Pancreas (tissue), 10 donors: ENCODE data around the gene ACVR1C. TPM values are rescaled to one million over a fixed set of nuclear protein-coding genes. Genes with fewer than 3 reads are reported as not detected.

Experiments used
- ATAC-seq, 4 donors: fragments of 200-7000 bp; cut with Tn5 transposase; one replicate each; pipeline versions ENCODE4 v1.8.0 to v1.9.1; 2020; ENCODE audit warnings: mild to moderate bottlenecking in 4 of 4, moderate library complexity in 4 of 4
- DNase-seq, 6 donors: peaks; one replicate each; pipeline ENCODE4 v3.0.0-alpha.2; 2020
- FAIRE-seq: peaks from 2 replicates; lab custom pipeline; 2012; peaks lifted over from hg19 to GRCh38; lab: Jason Lieb, UNC
- H3K27ac ChIP-seq, 4 donors: fragments of 200-600 bp; sonication (generic); 1 replicate in 3 of 4; 2 replicates in 1 of 4; pipeline versions ENCODE4 v1.5.0 to v1.8.0; 2020
- H3K27me3 ChIP-seq, 4 donors: fragments of 200-600 bp; one replicate each; pipeline ENCODE4 v1.8.0; 2021
- H3K36me3 ChIP-seq, 3 donors: fragments of 200-600 bp; sonication (generic) in 1 of 3; one replicate each; pipeline versions ENCODE4 v1.5.0 to v1.8.0; 2020 to 2021
- H3K4me1 ChIP-seq, 3 donors: fragments of 200-600 bp; one replicate each; pipeline ENCODE4 v1.8.0; 2021
- H3K4me3 ChIP-seq, 4 donors: fragments of 200-600 bp; sonication (generic) in 2 of 4; one replicate each; pipeline versions ENCODE4 v1.5.0 to v1.8.0; 2020 to 2021
- H3K9me3 ChIP-seq, 4 donors: fragments of 200-600 bp; one replicate each; pipeline ENCODE4 v1.8.0; 2021
- WGBS, 2 donors: extraction: QIAGEN DNeasy Blood & Tissue Kit; methylation state at CpG; one replicate each; pipeline ENCODE4 v1.1.7; 2013; 5-methylcytosine and 5-hydroxymethylcytosine counted together
- intact Hi-C, 3 donors: fragments of 100-400 bp; cut with DNase I; formaldehyde crosslinking; loops; one replicate each; pipeline versions ENCODE4 v1.11.1 to v1.14.2; 2022
- polyA plus RNA-seq, 2 donors: library from polyadenylated mRNA; stranded (reverse); fragments of 200-250 nt; gene quantifications; one replicate each; pipeline ENCODE4 v1.2.3, GENCODE V29; 2013
- total RNA-seq, 6 donors: library from RNA; stranded (reverse); fragmentation: NEBNext Ultra II Directional in 4 of 6; extraction: Animal tissue kit (Norgen Biotek cat#: 25700) in 4 of 6; gene quantifications; one replicate each; pipeline versions ENCODE4 v1.2.1 to v1.2.4, GENCODE V29; 2021 to 2023
- TF ChIP-seq, protein P1 (sequence below), 4 donors: fragments of 200-600 bp; sonication (generic) in 3 of 4; IDR thresholded peaks; one replicate each; pipeline versions ENCODE4 v1.5.0 to v1.8.0; 2021; ENCODE audit warnings: antibody characterized with exemption in 4 of 4
- donor health status: healthy with polysubstance abuse.
- donor health status: DM: no; HTN: no; CAD: no; lungs with moderate emphysema.
- donor health status: DM: no; HTN: no; CAD: no.
- donor health status: control.
- donor health status: control.
- donor health status: Bipolar disorder and iron deficiency.
- donor health status: DM: yes; HTN: yes; CAD: no.
- donor health status: DM: no; HTN: no; CAD: no.
- donor health status: DM: no; HTN: no; CAD: no.
- donor health status: DM: yes; HTN: yes; CAD: no.

The ACVR1C gene
- total and polyA plus RNA-seq, 8 donors: 0.46 to 2.7 (median 1.5) TPM

DNA sequence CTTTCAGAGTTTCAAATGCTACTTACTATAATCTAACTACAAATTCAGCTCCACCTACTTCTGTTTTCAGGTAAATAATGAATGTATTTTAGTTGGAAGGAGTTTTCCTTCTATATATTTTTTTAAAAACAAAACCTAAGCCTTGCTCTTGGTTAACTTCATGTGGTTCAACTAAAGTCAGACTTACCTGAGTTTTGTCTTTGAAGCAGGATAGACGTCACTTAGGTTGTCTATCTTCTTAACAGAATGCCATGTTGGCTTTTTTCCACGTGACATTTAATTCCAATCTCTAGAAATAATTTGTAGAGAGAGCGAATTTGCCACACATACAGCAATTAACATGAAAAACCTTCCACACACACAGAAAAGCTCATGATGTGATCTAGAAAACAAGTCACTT, 140.9 kb downstream of the ACVR1C start:
- DNase-seq (no peak), ATAC-seq (no peak), FAIRE-seq (no peak)
- peak overlapping the region in 2 of 4 donors; percentile 24 to 27 for H3K27ac ChIP-seq
- H3K9me3 ChIP-seq: no peaks in the 10 kb centered on the region
- 26 to 32% methylated on average over 3 of the region's 3 CpGs for WGBS, 2 donors
- no peaks in the 10 kb centered on the region for H3K27me3 ChIP-seq
- TF ChIP-seq, protein P1, sequence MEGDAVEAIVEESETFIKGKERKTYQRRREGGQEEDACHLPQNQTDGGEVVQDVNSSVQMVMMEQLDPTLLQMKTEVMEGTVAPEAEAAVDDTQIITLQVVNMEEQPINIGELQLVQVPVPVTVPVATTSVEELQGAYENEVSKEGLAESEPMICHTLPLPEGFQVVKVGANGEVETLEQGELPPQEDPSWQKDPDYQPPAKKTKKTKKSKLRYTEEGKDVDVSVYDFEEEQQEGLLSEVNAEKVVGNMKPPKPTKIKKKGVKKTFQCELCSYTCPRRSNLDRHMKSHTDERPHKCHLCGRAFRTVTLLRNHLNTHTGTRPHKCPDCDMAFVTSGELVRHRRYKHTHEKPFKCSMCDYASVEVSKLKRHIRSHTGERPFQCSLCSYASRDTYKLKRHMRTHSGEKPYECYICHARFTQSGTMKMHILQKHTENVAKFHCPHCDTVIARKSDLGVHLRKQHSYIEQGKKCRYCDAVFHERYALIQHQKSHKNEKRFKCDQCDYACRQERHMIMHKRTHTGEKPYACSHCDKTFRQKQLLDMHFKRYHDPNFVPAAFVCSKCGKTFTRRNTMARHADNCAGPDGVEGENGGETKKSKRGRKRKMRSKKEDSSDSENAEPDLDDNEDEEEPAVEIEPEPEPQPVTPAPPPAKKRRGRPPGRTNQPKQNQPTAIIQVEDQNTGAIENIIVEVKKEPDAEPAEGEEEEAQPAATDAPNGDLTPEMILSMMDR (IDR thresholded peaks at IDR 0.05): no peak
- no peaks in the 10 kb centered on the region for H3K36me3 ChIP-seq
- H3K4me1 ChIP-seq: peaks cover 19 to 26% (median 21%) of the 10 kb centered on the region in 3 donors
- intact Hi-C loops: no loop called here
- no peak overlapping the region for H3K4me3 ChIP-seq

DNA sequence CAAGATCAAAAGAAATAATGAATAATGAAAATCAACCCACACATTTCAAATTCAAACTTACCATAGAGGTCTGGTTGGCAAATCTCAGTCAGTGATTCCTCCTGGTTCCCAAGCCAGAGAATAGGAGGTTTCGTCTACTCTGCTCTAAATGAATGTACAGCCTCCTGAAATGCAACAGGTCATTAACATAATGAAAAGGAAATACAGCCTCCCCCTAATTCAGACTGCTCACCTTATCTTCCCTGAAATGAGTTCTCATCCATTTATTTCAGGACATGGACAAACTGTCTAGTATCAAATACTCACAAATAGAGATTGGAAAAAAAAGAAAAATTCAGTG, 141.4 kb downstream of the ACVR1C start:
- Histone ChIP-seq H3K27ac (no peak overlapping the region), H3K27me3 (no peaks in the 10 kb centered on the region), H3K4me1 (peaks cover 19 to 26% (median 21%) of the 10 kb centered on the region in 3 donors), H3K4me3 (no peak overlapping the region), H3K36me3 (no peaks in the 10 kb centered on the region), H3K9me3 (no peaks in the 10 kb centered on the region)
- no peak for DNase-seq
- TF ChIP-seq, protein P1 (IDR thresholded peaks at IDR 0.05): no peak
- no peak for ATAC-seq
- WGBS, 2 donors: 77 to 84% methylated on average over 1 of the region's 1 CpG
- intact Hi-C loops: no loop called here
- FAIRE-seq: no peak

DNA sequence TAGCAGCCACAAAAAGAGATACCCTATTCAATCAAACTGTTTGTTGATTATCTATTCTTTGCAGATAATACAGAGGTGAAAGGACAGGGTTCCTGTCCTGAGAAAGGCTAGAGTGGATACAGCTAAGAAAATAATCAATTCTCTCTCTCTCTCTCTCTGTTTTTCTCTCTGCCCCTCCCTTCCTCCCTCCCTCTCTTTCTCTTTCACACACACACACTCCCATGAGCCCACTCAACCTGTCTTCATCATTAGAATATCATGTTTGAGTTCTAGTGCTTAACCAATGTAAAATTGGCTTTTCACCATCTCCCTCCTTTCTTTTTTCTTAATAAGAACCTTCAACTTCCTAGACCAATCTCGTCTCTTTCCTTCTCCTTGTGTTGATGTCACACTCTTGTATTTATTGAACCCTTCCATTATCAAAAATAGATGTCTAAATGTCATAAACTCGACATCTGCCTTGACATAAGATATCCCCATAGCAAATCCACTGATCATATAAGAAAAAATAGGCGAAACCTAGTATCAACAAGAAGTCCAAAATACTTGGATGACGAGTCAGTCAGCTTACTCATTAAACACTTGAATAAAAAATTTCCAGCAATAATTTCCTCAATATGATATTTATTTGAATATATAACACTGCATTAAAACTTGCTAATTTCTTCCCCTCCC, 141.9 kb downstream of the ACVR1C start:
- Histone ChIP-seq H3K36me3 (no peaks in the 10 kb centered on the region), H3K4me1 (peaks cover 19 to 26% (median 21%) of the 10 kb centered on the region in 3 donors), H3K4me3 (no peak overlapping the region), H3K27me3 (no peaks in the 10 kb centered on the region), H3K27ac (no peak overlapping the region), H3K9me3 (no peaks in the 10 kb centered on the region)
- ATAC-seq (no peak), FAIRE-seq (no peak), DNase-seq (no peak)
- 59 to 61% methylated on average over 4 of the region's 4 CpGs for WGBS, 2 donors
- intact Hi-C loops: no loop called here
- TF ChIP-seq, protein P1 (IDR thresholded peaks at IDR 0.05): no peak

DNA sequence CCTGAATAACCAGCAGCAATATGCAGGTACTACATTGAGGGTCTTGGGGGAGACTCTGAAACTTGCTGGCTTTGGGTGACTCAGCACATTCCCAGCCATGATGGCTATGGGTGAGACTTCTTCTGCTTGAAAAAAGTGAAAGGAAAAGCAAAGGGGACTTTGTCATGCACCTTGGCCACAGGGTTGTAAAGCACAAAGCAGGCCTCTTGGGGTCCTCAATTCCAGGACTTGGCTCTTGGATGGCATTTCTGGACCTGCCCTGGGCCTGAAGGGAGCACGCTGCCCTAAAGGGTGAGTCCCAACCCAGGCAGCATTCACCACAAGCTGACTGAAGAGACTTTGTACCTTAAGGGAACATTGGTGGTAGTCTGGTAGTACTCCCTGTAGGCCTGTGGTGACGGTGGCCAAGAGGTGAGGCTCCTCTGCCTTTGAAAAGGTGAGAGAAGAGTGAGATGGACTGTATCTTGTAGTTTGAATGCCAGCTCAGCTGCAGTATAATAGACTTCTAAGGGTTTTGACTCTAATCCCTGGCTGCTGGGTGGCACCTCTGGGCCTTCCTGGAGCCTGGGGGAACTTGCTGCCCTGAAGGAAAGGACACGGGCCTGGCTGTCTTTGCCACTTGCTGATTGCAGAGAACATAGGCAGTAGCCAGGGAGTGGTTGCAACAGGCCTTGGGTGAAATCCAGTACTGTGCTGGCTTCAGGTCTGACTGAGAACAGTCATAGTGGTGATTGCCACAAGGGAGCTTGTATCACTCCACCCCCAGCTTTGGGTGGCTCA, 148.3 kb downstream of the ACVR1C start:
- H3K4me1 ChIP-seq: peaks cover 0 to 5% (median 0%) of the 10 kb centered on the region in 3 donors
- TF ChIP-seq, protein P1 (IDR thresholded peaks at IDR 0.05): no peak
- ATAC-seq (peak; percentile 93 to 97 (median 94)), FAIRE-seq (no peak), DNase-seq (peak; percentile 40 to 75 (median 54))
- H3K36me3 ChIP-seq: no peaks in the 10 kb centered on the region
- no peaks in the 10 kb centered on the region for H3K27me3 ChIP-seq
- 65 to 70% methylated on average over 3 of the region's 3 CpGs for WGBS, 2 donors
- no peak overlapping the region for H3K4me3 ChIP-seq
- H3K9me3 ChIP-seq: no peaks in the 10 kb centered on the region
- no peak overlapping the region for H3K27ac ChIP-seq
- intact Hi-C loops: no loop called here
